Activated gamma-delta T cell (primary cell): ENCODE measurements around the gene PACSIN2.

Source experiments
- DNase-seq: peaks from one replicate; lab custom pipeline; 2025; lab: John Stamatoyannopoulos, UW

PACSIN2 gene

DNA sequence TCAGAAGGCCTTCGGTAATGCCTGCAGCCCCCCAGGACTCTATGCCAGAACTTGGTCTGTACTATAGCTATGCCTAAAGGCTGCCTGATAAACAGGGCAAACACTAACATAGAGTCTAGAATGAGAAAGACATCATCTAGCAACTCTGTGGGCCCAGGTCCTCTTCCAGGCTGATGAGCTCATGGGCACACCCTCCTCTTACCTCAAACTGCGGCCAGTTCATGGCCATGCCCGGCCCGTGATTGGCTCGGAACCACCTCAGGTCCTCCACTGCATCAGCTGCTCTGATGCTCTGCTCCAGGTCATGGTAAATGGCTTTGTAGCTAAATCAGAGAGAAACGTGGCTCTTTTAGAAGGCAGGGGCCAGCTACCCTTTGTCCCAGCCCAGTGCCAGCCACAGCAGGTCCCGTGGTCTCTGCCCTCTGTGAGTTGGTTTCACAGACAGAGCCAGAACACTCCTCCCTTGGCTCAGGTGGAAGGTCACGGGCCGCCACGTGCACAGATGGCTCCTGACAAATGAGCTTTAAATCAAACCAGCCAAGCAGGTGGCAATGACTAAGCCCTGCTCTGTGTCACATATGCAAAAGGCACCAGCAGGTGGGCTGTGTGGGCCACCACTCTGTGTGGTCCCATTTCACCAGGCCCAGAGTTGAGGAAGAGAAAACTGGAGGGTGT is 132.8 kb downstream of the PACSIN2 start:
- no peak for DNase-seq

DNA sequence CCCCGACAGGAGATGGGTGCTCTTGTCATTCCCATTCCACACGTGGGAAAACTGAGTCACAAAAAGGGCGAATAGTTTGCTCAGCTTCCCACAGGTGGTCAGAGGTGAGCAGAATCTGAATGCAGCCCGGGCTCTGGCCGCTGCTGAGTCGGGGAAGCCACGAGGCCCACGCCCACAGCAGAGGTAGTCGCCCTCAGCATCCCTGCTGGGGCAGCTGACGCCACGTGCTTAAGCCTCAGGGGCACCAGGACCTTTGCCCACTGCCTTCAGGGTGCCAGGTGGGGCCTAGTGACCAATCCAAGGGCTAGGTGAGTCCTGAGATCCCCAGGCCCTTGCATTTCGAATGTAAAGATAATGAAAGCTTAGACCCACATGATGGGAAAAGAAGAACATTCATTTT is 133.7 kb downstream of the PACSIN2 start:
- DNase-seq, result no peak

DNA sequence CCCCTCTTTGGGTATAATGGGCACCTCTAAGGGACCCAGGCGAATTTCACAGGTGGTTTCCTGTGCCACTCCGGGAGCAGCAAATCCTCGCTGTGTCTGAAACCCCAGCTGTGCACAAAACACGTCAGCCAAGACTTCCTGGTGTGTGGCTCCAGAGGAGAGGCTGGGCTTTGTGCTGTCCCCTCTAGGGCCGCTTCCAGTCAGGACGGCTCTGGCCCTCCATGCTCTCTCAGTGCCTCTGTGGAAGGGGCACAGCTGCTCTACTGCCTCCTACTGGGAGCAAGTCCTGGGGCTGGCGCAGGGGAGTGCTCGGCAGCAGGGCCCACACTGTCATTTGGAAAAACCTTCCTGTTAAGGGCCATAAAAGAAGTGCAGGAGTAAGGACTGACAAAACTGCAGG is 134.1 kb downstream of the PACSIN2 start:
- DNase-seq, result no peak

DNA sequence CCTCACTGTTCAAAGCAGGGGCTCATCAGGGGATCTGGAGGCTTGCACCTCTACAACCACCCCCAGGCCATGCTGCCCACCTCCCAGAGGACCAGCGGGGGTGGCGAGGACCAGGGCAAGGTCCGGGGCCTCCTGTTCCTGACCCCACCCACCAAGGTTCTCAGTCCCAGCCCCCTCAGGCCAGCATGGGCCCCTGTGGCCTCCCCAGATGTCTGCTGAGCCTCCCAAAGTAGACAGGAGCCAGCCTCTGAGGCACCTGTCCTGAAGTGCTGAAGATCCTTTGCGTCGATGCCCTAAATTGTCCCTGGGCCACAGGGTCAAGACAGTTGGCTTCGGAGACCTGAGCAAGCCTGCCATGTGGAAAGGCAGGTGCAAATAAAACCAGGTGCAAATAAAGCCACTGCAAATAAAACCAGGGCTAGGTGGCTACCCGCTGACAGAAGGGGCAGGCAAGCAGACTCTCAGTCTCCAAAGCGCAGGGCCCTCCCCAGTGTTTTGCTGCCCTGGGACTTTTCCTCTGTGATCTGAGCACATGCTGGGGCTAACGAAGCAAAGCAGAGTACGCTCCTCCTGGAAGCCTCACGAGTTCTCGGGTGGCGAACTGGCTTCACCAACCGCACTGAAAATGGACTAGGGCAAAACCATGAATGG is 135.5 kb downstream of the PACSIN2 start:
- no peak for DNase-seq

DNA sequence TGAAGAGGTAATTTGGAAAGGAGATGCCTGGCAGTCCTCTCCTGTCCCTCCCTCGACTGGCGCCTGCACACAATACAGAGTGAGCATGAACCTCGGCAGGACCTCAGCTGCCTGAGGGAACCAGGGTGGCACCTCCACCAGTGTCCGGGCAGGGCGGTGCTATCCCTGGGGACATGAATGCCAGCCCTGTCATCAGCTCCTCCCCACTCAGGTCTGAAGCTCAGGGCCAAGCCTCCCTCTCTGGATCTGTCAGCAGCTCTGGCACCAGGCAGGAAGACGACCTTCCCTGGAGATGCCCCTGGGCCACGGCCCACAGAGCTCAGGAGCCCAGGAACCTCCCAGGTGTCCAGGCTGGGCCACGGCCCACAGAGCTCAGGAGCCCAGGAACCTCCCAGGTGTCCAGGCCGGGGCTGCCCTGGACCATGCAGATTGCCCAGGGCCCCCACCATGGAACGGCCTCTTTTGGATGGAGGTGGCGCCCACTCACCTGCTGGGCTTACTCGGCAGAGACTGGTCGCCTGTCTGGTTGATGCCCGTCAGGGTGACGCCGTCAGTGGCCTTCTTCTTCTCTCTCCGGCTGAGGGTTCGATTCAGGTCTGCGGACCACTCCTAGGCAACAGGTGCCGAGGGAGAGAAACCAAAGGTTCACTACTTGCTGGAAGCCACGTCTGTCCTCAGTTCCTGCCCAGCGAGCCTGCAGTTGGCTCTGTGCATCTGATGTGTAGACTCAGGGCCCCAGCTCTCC is 136.2 kb downstream of the PACSIN2 start:
- DNase-seq, result no peak

DNA sequence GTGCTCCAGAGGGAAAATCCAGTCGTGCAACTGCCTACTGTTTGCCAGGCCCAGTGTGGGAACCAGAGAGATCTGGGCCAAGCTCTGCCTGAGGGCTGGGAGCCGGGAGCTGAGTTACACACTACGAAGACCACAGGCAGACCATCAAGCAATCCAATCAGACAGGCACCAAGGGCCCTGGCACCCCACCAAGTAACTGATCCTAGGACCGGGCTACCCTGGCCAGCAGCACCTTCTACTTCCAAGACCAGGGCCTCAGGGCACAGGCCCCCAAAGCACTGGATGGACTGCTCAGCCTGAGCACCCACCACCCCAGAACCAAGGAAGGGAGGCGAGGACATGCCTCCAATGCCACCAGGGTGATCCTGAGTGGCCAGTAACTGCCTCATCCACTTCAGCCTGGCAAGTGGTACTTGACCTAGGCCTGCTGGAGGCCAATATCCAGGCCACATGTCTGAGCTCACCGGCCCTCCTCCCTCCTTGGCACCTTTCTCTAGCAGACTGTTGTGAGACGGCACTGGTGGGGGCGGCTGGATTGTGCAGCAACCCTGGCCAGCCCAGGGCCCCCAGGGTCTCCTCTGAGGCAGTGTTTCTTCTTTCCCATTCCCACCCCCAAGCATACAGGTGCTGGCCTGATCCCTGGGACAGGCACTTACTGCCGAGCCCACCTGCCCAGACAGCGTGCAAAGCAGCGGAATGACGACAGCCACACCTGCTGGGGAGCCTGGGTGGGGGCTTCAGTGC is 137.2 kb downstream of the PACSIN2 start:
- no peak for DNase-seq

DNA sequence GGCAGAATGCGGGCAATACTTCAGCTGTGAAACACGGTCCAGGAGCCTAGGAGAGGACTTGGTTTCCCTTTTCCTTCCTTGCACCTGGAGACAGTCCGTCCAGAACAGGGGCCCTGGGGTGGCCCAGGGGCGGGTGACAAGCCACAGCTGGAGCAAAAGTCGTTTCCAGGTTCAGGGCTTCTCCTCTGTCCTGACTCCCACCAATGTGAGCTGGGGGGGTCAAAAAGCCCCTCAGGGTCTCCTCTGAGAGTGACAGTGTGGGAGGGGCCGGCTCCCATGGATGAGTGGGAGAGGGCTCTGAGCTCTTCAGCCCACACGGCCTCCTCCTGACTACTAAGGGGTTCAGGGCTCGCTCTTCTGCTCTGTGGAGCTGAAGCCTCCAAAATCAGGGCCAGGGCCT is 137.8 kb downstream of the PACSIN2 start:
- no peak for DNase-seq

DNA sequence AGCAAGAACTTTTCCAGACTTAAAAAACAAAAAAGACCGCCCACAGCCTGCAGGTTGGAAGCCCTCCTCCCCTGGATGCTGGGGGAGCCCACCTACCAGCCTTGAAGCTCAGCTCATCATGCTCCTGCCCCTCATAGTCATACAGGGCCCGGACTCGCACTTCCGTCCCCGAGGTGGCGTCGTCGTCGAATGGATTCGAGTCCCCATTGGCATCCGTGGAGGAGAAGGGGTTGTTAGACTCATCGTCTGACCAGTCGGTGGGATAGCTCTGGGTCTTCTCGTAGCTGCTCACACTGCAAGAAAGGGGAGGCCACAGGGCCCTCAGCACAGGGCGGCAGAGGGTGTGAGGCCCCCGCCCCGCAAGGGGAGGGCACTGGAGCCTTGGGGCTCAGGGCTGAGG is 138.9 kb downstream of the PACSIN2 start:
- DNase-seq, result no peak

DNA sequence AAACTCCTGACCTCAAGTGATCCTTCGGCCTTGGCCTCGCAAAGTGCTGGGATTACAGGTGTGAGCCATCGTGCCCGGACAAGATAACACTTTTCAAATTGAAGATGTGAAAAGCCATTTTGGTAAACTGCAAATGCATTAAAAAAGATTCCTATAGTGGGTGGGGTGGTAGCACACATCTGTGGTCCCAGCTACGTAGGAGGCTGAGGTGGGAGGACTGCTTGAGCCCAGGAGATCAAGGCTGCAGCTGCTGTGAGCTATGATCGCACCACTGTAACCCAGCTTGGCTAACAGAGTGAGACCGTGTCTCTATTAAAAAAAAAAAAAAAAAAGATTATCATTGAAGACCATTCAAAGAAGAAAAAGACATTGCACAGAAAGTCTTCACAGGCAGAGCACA is 140.9 kb downstream of the PACSIN2 start:
- no peak for DNase-seq

DNA sequence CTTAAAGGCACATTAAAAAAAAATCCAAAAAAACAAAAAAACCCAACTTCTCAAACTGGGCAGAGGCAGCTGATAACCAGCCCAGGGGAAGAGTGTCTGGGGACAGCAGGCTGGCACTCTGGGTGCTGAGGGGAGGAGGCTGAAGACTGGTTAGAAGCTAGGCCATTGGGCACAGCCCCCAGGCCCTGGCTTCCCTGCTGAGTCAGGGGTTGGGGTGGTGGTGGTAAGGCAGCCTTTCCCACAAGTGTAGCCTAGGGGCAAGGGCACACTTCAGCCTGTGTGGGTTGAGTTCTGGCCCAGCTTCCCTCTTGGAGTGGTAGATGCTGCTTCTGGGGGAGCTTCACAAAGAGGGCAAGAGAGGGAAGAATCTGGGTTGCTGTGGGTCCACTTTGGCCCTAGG is 141.6 kb downstream of the PACSIN2 start:
- no peak for DNase-seq

DNA sequence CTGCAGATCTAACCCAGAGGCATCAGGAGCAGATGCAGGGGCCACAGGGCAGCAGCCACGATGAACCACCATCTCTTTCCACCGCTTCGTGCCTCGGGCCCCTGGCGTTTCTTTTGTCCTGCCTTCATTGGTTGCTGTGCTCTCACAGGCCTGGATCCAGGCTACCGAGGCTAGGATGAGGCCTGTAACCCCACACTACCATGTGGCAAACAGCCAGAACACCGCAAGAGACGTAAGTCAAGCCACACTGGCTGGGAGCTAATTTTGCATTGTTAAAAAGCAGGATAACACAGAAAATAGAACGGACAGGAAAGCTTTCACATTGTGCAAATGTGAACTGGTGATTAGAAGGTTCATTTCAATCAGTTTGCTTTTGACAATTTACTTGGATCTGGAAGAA is 142.1 kb downstream of the PACSIN2 start:
- no peak for DNase-seq

DNA sequence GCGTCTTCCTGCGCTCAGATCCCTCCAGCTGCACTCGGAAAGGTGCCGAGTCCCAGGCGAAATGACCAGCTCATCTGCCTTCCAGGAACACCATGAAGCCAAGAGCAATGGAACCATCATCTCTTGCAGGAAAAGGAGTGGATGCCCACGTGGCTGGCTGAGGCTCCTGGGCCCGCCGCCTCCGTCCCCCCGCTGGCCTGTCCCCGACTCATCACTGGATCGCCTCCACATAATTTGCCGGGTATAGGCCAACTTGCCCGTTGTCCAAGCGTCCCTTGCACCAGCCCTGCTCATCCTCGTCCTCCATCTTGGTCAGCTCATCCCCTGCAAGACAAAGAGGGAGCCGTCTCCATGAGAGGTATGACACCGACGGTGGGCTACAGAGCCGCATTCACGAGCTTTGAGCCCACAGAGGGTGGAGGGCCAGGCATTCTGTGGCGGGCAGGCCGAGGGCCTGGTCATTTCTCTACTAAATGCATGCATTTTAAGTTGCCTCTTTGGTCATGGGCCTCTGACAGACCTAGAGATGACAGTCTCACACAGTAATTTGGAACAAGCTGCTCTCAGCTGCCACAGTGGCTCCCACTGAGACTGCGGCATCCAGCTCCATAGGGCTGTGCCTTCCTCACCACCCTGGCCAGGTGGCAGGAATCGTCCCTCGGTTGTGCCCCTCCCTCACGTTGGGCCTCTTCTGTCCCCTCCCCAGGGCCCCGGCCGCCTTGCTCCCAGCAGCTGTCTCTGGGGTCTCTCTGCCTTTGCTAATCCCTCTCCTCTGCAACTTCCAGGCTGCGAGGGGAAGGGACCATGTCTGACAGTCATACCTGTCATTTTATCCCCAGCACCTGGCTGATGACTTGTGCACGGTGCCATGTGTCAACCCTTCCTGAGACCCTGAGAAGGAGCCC is 143.6 kb downstream of the PACSIN2 start:
- DNase-seq, result no peak

DNA sequence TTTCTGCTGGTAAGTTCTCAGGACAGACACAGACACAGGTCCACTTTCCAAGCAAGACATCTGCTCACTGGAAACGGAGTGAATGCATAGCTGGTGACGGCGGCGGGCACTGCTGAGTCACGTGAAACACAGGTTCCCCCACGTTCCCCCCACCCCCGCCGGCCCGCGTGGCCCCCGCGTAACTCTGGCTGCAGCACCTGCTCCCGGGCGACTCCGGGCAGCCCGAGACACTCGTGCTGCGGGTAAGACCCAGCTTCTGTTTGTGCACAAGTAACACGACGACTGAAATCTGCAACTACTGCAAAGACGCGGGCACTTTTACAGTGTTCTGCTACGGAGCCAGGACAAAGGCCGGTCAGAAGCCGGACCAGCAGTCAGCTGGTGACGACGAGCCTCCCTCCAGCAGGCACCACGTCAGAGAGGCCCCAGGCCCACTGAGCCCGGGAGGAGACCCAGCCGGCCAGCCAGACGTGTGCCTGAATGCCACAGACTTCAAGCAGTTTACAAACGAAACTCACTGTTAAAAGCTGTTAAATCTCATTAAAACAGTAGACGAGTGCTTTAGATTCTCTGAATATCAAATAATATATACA is 145.0 kb downstream of the PACSIN2 start:
- no peak for DNase-seq

DNA sequence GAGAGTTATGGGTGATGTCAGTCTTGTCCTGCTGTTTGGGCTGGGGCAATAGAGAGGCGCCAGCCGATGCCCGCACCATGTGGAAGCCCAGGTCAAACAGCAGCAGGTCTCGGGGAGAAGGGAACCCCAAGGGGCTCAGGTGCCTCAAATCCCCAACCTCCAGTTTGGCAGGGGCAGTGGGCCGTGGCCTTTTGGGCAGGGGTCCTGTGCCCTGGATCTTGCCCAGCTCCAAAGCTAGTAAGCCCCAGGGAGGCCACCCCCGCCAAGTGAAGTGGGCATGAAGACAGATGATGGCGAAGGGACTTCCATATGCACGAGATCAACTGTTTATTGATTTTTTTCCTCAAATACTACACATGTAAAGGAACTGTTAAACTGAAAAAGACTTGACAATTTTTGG is 145.5 kb downstream of the PACSIN2 start:
- no peak for DNase-seq

DNA sequence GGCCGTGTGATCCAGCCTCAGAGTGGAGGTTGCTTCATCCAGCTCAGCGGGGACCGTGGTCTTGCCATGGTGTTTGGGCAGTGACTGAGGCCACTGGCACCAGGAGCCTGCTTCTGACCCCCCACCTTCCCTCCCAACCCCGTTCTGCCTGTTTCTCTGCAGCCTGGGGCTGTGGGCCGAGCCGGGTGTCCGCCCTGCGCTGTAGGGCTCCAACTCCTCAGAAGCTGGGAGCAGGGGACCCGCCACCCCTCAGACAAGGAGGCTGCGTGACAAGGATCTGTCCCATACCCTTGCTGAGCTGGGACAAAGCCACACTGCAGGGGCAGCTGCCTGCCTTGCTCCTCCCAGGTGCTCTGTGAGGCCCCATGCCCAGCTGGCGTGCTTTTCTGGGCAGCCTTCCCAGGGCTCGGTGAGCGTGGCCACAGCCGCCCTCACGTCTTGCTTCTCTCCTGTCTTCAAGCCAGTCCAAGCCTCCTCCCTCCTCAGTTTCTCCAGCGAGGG is 146.1 kb downstream of the PACSIN2 start:
- DNase-seq, result no peak

DNA sequence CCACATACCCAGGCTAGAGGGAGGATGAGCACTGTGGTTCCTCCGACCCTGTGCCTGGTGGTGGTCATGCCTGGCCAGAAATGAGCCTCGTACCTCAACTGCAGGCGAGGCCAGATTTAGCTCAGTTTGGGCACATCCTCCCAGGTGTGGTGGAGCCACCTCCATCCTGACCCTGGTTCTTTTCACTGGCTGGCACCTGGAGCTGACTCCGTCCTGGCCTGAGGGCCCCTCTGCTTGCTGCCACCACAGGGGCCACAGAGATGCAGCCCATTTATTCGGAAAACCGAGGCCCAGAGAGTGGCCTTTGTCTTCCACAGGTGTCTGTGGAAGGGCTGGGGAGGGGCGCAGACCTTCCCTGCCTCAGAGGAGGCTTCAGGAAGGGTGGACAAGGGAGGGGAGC is 148.8 kb downstream of the PACSIN2 start:
- no peak for DNase-seq

DNA sequence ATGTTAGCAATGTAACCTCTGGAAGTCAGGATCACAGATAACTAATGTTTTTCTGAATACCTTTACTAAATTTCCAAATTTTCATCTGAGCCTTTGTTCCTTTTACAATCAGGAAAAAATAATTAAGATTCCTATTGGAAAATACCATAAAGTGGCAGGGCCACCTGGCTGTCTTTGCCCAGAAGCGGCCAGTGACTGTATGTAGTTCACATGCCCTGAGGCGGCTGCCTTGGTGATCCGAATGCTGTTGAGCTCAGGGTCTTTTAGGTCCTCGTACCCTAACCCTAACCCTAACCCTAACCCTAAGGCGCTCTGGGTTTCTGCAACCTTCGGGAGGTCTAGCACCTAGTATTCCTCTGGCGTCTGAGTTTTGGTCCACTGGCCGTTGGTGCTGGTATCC is 149.4 kb downstream of the PACSIN2 start:
- DNase-seq, result no peak

DNA sequence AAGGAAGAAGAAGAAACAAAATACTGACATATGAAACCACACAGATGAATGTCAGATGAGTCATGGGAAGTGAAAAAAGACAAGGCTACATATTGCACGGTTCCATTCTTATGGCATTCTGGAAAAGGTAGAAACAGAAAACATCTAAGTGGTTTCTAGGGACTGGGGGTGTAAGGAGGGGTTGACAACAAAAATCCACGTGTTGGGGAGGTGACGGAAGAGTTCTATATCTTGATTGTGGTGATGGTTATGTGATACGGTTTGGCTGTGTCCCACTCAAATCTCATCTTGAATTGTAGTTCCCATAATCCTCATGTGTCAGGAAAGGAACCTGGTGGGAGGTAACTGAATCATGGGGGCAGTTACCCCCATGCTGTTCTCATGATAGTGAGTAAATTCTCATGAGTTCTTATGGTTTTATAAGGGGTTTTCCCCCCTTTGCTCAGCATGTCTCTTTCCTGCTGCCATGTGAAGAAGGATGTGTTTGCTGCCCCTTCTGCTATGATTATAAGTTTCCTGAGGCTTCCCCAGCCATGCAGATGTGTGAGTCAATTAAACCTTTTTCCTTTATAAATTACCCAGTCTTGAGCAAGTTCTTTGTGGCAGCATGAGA is 151.5 kb downstream of the PACSIN2 start:
- DNase-seq, result no peak

DNA sequence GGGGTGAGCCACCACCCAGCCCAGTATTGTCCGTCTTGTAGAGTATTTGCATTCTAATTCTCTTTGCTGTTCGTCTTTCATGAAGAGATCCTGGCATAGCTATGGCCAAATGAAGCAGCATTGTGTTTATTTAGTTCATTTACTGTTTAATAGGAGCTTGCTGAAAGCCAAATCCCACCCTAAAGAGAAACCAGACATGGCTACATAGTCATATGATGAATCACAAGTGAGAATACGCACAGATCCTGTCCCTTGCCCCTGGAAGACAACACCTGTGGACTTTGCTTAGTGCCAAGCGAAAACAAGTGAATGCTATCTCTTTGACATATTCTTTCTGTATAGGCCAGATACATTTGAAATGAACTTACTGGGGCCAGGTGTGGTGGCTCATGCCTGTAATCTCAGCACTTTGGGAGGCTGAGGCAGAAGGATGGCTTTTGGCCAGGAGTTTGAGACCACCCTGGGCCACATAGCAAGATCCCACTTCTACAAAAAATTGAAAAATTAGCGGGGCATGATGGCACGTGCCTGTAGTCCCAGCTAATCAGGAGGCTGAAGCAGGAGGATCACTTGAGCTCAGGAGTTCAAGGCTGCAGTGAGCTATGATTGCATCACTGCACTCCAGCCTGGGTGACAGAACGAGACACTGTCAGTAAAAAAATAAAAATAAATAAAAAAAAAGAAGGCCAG is 152.8 kb downstream of the PACSIN2 start:
- no peak for DNase-seq

DNA sequence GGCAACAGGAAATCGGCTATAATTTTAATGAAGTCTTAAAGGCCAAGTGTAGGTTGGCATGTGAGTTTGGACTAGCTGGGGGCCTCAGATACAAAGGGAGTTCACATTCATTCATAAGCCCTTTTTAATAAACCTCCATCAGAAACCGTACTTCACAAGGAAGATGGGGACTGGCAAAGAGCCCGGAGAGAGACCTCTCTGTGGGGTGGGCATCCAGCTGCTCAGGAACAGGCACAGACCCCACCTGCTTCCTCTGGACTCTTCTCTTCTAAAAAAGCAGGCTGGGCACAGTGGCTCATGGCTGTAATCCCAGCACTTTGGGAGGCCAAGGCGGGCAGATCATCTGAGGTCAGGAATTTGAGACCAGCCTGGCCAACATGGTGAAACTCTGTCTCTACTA is 154.0 kb downstream of the PACSIN2 start:
- DNase-seq, result no peak
